Activated CD4-positive, alpha-beta T cell treated with anti-CD3 and anti-CD28 coated beads, Interleukin-2, amount 50 U/mL, for 24 hours (primary cell): ENCODE results near the gene FRA10AC1.
A peak's percentile ranks its signal among the peaks of the same experiment; 100 is the strongest.

ENCODE experiments used
- DNase-seq, 2 donors: peaks; one replicate each; pipeline ENCODE4 v3.0.0-alpha.2; 2020; ENCODE audit warnings: low read depth in 1 of 2, low spot score in 1 of 2

FRA10AC1 gene, protein sequence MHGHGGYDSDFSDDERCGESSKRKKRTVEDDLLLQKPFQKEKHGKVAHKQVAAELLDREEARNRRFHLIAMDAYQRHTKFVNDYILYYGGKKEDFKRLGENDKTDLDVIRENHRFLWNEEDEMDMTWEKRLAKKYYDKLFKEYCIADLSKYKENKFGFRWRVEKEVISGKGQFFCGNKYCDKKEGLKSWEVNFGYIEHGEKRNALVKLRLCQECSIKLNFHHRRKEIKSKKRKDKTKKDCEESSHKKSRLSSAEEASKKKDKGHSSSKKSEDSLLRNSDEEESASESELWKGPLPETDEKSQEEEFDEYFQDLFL

GRCh38 chr10:93702210-93703001 is at the start of gene FRA10AC1:
FRA10AC1 (minus strand) TSS chr10:93702592; CDS start chr10:93700106, 2,486 bp downstream.
- peak; percentile 91 to 92 for DNase-seq

DNA sequence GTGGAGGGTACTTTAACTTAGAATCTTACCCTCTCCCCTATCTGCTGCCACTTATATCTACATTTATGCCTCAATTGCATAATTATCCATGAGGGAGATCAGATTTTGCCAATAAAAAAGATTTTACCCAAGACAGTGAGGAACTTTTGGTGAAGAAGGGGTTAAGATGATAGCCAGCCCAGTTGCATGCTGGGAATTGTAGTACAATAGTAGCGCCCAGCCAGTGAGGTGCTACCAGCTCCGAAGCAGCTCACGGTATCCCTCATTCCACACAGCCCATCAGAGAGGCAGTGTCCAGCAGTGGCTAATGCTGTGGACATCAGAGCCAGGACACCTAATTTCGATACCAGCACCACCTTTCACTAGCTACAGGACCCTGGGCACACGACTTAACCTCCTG is 49.4 kb upstream of the FRA10AC1 start:
- no peak for DNase-seq

DNA sequence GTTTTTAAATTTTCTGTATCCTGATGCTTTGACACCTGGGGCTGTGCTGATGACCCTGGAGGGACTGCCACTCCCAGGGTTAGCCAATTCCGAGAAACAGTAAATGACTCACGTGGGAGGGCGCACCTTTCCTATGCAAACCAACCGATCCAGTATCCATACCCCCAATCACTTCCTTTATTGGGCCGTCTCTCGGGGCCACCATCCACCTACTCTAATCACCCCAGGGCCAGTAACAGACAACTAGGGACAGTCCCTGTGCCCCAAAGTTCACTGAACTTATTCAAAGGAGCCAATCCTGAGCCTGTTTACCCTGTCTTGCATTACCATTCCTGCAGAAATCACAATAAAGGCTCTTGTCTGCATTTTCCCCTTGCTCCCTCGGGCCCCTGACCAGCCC is 48.7 kb upstream of the FRA10AC1 start:
- DNase-seq = no peak

GRCh38 chr10:93749218-93749799 is 46.9 kb upstream of the FRA10AC1 start:
- DNase-seq = no peak

GRCh38 chr10:93746844-93747284 is 44.5 kb upstream of the FRA10AC1 start:
- DNase-seq = no peak

GRCh38 chr10:93745408-93746065 is 43.1 kb upstream of the FRA10AC1 start:
- DNase-seq = no peak

DNA sequence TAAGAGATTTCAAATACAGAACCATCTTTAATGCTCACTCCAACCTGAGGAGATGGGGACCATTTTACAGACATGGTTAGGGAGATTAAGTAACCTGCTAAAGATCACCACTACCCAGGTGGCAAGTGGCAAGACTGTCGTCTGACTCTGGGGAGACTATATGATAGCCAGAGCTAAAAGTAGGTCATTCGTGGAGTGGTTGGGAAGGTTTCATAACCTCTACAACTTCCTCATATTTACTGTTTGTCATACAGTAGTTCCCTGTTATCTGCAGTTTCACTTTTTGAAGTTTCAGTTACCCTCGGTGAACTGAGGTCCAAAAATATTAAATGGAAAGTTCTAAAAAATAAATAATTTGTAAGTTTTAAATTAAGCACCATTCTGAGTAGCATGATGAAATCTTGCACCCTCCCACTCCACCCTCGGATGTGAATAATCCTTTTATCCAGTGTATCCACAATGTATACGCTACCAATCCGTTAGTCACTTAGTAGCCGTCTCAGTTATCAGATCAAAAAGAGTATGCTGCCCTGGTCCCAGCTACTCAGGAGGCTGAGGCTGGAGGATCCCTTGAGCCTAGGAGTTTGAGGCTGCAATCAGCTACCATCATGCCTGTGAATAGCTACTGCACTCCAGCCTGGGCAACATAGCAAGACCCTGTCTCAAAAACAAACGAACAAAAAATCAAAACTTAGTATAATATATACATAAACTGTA is 40.4 kb upstream of the FRA10AC1 start:
- DNase-seq = no peak

GRCh38 chr10:93741367-93741766 is 39.0 kb upstream of the FRA10AC1 start:
- no peak for DNase-seq

- DNase-seq = no peak
Measured at GRCh38 chr10:93726024-93726423, 23.6 kb upstream of the FRA10AC1 start.

DNA sequence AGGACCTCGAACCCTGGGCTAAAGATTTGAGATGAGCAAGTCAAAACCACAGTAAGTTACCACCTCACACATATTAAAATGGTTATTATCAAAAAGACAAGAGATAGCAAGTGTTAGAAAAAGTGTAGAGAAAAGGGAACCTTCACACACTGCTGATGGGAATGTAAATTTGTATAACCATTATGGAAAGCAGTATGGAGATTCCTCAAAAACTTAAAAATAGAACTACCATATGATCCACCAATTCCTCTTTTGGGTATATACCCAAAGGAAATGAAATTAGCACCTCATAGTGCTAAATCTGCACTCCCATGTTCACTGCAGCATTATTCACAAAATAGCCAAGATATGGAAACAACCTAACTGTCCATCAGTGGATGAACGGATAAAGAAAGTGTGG is 20.8 kb upstream of the FRA10AC1 start:
- no peak for DNase-seq

DNA sequence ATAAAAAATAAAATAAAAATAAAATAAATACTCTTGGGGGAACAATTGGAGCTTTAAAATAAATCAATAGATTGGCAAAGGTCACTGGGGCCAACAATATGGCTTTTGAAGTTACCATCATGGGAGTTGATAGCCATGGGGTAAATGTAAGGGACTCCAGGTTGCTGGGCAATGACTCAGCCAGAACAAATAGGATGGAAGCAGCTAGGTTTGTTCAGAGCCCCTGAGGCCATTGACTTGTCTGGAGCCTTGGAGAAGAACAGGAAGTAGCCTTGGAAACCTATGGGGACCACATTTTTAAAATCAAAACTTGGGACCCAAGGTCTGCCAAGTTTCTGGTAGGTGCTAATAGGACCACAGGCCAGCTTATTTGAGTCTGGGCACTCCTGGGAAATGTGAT is 20.2 kb upstream of the FRA10AC1 start:
- no peak for DNase-seq

DNA sequence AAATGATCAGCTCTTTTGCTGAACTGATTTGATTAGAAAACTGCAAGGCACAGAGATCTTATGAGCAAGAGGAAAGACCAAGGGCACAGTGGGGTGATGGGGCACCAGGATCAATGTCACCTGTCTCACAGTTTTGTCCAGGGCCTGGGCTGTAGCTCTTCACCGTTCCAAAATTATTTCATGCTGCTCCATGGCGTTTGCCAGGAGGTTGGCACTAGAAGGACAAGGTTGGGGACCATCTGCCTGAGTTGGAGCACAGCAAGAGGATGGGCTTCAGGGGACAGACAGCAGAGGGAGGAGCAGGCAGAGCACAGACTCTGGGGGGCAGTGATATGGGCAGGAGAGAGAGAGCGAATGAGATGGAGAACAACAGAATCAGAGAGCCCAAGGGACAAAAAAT is 17.5 kb upstream of the FRA10AC1 start:
- no peak for DNase-seq

GRCh38 chr10:93718937-93719725 is 16.7 kb upstream of the FRA10AC1 start:
- no peak for DNase-seq

- DNase-seq = no peak
Measured at GRCh38 chr10:93716766-93717165, 14.4 kb upstream of the FRA10AC1 start.

DNA sequence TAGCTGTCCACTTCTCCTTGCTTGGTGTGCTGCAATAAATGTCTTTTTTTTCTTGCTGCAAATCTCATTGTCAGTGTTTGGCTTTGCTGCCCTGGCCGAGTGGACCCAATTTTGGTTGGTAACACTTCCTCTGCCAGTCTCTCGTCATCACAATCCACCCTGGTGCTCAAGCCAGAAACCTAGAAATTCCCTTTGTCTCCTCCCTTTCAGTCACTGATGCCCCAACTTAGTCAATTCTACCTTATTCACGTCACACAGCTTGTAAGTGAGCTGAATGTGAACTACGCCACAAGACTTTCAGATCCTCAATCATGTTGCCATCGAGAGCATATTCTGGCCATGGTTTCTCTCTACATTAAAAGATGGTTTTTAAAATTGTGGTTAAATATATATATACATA is 13.0 kb upstream of the FRA10AC1 start:
- no peak for DNase-seq

DNA sequence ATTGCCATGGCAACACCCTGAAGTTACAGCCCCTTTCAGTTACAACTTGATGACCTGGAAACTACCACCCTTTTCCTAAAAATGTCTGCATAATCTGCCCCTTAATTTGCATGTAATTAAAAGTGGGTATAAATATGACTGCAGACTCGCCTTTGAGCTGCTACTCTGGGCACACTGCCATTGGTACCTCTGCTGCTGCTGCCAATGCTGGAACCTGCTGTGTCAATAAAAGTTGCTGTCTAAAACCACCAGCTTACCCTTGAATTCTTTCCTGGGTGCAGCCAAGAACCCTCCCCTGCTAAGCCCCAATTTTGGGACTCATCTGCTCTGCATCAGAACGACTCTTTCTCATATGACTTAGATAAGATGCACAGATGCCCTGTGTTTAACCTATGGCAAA is 10.2 kb upstream of the FRA10AC1 start:
- no peak for DNase-seq

GRCh38 chr10:93711891-93712290 is 9.5 kb upstream of the FRA10AC1 start:
- DNase-seq = no peak

GRCh38 chr10:93710333-93710909 is 8.0 kb upstream of the FRA10AC1 start:
- DNase-seq = no peak

GRCh38 chr10:93707623-93708022 is 5.2 kb upstream of the FRA10AC1 start:
- DNase-seq = no peak

GRCh38 chr10:93704451-93704850 is 2.1 kb upstream of the FRA10AC1 start:
- DNase-seq = no peak
